HPDE6-E6E7 (cell line): ENCODE data around the gene KRT83.

Experiments
- DNase-seq: peaks from one replicate; pipeline ENCODE4 v3.0.0; 2011; ENCODE audit warnings: missing footprints; ENCODE audit errors: extremely low spot score

KRT83 gene

DNA sequence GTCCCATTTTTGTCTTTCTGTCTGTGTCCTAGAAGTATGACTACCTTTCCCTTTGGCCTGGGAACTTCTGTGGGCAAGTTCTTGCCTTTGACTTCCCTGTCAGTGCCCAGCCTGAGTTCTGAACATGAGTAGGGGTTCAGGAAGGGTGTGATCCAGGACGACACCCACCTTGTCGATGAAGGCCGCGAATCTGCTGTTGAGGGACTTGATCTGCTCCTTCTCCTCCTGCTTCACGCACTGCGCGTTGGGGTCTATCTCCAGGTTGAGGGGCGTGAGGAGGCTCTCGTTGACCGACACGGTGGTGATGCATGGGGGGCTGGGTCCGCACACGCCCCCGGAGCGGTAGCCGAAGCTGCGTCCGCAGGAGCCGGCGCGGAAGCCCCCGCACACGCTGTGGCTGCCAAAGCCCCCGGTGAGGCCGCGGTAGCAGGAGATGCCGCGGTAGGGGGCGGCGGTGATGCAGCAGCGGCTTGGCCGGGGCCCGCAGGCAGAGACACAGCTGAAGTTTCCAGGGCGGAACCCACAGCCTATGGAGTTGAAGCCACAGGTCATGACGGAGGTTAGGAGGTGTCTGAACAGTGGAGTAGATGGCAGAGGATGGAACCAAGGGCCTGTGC is at the start of gene KRT83:
TSS of gene KRT83 (minus strand) at position 615 of the 617 bp plus-strand sequence. CDS start at position 552, 63 bp downstream.
- no peak for DNase-seq

DNA sequence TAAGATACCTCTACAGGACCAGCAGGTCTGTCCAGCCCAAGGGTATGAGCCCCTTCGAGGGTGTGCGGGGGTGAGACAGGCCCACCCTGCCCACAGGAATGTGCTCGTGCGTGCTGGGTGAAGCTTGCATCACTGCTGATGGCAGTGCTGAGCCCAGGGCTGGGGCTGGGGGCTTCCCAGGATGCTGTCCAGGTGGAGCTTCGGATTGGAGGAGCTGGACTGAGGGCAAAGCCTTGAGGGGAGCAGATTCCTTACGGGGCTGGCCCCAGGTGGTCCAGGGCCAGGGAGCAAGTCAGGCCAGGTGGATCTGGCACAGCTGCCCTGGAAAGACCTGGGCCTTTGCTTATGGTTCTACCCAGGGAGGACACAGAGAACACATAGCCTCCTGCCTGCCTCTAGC is 48.6 kb upstream of the KRT83 start:
- DNase-seq, result no peak

DNA sequence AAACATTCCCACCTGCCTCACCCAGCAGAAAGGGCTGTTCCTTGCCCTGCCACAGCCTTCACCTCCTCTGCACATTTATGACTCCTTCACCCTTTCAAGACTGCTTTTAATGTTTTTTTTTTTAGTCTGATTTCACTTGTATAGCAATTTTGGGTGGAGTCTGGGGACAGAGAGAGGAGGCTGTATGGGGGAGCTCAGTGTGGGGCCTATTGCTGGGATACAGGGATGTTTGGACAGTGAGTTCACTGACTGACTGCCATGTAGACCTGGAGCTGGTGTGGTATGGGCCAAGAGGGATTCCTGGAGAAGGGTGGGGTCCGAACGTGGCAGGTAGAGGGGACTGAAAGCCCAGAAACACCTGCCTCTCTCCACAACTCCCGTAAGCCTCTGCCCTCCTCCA is 48.0 kb upstream of the KRT83 start:
- no peak for DNase-seq

DNA sequence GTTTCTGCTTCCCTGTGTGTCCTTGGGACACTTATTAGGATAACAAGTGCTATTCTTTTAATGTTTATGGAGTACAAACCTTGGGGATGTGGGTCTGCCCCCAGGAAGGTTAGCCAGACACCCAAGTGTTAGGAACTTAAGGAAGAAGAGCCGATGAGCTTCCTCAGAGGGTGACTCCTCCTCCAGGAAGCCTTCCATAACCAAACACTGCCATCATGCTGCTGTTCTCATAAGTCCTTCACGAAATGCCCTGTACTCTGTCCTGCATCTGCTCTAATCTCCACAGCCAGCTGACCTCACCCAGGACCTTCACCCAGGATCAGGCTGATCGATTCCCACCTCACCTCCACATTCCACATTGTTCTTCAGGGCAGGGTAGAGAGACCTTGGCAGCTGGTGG is 47.3 kb upstream of the KRT83 start:
- DNase-seq, result no peak

DNA sequence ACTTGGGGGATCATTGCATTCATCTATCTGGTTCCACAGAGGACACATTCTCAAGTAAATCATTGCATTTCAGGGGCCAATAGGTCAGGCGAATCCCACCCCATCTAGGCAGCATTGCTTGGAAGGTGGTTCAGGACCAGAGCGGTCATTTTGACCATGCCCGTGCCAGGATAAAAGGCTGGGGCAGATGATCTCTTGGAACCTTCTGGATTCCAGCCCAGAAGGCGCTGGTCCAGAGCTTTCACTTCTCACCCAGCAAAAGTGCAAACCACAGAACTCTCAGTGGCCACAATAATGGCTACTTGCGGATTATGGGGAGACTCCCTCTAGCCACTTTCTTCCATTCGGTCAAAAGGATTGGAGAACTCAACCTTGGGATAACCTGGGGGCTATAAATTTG is 46.7 kb upstream of the KRT83 start:
- DNase-seq, result no peak

DNA sequence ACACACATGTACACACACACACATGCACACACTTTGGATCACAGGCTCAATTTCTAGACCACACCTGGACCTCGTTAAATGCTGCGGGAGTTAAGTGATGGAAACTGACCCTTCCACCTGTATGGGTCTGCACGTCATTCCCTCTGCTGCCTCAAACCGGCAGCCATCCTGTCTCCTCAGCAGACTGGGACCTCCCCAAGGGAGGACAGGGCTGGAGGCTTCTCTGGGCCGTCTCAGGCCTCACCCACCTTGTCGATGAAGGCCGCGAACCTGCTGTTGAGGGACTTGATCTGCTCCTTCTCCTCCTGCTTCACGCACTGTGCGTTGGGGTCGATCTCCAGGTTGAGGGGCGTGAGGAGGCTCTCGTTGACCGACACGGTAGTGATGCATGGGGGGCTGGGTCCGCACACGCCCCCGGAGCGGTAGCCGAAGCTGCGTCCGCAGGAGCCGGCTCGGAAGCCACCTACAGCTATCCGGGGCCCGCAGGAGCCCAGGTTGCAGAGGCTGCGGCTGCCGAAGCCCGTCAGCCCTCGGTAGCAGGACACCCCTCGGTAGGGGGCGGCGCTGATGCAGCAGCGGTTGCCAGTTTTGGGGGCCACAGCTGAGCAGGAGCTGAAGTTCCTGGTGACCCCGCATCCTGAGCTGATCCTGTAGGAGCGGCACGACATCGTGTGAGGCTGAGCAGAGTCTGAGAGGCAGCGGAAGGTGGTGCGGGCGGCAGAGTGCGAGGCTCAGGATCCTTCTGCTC is 45.7 kb upstream of the KRT83 start, which contains the start of gene KRT85:
TSS of gene KRT85 (minus strand) at position 744 of the 748 bp plus-strand sequence. CDS start at position 668, 76 bp downstream.
- DNase-seq, result no peak

DNA sequence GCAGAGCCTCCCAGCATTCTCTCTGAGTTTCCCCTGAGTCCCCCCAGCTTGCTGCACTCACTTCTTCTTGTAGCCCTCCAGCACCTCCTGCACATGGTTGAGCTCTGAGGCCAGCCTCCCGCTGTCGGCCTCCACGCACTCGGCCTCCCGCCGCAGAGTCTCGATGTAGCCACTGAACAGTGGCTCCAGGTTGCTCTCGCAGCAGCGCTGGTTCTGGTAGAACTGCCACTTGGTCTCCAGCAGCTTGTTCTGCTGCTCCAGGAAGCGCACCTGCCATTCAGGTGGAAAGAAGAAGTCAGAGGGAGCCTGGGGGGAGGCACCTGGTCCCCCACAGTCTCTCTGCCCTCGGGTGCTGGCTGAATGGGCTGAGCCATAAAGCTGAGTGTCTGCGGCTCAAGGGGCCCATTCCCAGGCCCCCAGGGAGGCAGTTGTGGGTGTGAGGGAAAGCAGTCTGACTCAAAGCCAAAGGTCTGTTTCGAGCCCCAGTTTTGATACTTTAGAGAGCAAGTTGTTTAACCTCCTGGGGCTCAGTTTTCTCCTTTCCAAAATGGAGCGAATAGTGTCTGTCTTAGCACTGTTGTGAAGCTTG is 43.8 kb upstream of the KRT83 start:
- no peak for DNase-seq

DNA sequence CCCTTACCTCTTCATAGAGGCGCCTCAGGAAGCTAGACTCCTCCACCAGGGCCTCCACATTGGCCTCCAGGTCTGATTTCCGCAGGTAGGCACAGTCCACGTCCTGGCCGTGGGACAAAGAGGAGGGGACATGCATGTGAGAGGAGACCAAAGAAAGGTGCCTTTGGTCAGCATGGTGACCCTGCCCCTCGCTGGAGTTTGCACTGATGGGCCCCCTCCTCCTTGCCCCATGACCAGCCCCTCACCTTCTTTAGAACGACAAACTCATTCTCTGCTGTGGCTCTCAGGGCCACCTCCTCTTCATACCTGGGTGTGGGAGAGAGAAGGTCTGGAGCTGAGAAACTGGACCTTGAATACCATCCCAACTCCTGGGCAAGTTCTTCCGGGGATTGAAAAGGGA is 42.9 kb upstream of the KRT83 start:
- no peak for DNase-seq

DNA sequence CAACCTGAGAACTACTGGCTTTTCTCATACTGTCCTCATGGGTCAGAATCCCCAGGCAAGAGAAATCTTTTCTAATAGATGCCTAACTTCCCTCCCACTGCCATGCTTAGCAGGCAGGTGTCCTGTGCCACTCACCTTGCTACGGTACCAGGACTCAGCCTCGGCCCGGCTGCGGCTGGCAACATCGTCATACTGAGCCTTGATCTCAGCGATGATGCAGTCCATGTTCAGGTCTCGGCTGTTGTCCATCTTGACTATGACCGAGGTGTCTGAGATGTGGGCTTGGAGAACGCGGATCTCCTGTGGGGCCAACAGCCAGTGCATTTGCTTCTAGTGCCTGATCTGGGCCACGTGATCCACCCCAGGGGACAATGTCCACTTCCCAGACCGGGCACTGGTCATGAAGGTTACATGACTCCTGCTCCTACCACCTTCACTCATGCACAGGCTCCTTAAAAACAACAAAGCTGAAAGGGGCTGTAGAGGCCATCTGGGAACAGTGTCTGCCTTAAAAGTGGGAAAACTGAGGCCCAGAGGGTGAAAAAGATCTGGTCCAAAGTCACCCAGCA is 42.0 kb upstream of the KRT83 start:
- no peak for DNase-seq

DNA sequence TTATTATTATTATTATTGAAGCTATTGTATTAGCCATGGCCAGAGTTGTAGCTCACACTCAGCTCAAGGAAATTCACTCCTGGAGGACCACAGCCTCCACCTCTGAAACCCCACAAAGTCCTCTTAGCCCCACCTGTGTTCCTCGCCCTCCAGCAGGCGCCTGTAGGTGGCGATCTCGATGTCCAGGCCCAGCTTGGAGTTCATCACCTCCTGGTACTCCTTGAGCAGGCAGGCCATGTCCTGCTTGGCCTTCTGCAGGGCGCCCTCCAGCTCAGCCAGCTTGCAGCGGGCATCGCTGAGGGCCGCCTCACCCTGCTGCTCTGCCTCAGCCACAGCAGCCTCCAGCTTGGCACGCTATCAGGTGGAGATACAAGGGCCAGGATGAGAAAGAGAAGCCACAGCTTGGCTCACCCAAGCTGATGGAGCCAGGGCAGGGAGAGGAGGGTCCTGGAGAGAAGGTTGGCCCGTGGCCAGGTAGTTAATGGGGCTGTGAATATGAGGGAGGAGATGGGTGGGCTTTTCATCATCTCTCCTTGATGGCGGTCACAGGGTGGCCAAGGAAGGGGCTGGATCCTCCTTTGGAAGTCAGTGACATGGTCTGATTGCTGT is 41.0 kb upstream of the KRT83 start:
- DNase-seq, result no peak

DNA sequence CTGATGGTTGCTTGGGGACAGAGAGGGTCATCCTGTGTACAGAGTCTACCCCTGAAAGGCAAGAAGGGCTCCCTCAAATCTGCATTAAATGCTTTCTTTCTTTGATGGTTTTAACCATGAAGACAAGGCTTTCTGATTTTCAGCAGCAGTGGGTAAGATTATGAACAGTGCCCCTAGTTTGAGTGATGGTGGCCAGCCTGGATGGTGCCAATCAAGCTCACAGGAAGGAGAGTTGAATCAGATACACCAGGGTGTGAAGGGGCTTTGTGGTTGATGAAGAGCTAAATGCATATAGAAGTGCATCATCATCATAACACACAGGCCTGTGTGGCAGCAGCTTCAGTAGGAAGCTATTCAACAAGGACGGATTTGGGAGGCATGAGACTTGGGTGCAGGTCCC is 40.4 kb upstream of the KRT83 start:
- DNase-seq, result no peak

DNA sequence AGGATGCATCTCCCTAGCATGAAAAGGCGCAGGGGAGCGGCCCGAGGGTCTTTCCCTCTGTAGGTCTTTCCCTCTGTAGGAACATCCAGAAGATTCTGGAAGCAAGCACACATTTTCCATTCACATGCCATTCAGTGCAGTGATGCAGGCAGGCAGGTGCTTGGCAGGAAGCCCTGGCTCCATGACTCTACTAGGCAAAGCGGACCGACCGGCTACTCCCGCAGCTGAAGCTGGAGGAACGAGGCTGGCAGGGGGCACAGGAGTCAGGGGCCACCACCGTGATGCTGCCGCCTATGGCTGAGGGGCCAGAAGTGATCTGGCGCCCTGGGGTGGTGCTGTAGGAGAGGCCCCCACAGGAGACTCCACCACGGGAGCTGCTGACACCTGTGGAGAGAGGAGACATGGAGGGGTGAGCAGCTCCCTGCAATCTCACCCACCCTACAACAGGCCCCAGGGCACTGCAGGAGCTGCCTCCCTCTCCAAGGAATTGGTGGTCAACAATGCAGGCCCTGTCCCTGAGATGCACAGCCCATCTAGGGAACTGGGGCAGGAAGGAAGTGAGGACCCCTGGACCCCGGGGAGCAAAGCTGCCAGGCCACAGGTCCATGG is 39.6 kb upstream of the KRT83 start:
- DNase-seq, result no peak

DNA sequence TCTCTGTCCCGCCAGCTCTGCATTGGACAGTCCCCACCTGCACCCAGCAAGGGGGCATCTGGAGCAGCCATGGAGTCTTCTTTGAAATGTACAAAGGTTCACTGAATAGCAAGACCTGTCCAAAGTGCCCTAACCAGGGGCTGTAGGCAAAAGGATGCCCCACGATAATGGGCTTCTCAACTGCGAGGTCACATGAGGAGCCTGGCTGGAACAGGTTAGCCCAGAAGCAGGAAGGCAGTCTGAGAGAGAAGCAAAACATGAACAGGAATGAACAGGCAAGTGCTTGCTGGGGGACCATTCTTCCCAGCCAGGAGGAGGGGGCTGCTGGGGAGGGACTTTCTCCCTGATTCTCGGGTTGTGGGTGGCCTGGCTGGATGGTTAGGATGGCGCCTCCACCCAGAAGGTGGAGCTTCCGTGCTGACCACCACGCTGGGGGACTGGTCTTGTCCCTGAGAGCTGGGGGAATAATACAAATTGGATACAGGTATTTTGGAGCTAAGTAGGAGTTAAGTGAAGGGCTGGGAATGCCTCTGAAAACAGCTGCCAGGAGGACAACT is 39.0 kb upstream of the KRT83 start:
- no peak for DNase-seq

DNA sequence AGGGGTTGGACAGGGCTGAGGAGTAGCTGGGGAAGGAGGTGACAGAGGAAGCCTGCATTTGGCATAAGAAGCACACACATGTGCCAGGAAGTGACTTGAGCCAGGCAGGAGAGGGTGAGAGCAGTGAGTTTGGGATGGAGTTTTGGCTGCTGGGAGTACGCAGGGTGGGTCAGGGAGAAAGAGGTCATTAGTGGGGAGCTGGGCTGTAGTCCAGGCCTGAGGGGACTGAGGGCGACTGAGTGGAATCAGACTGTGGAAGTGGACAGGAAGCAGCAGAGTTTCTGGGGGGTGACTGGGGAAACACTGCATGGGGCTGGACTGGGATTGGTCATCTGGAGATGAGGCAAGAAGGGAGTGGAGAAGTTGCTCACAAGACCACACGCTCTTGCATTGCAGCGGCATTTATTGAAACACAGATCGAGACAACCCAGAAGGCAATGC is 38.4 kb upstream of the KRT83 start:
- no peak for DNase-seq

DNA sequence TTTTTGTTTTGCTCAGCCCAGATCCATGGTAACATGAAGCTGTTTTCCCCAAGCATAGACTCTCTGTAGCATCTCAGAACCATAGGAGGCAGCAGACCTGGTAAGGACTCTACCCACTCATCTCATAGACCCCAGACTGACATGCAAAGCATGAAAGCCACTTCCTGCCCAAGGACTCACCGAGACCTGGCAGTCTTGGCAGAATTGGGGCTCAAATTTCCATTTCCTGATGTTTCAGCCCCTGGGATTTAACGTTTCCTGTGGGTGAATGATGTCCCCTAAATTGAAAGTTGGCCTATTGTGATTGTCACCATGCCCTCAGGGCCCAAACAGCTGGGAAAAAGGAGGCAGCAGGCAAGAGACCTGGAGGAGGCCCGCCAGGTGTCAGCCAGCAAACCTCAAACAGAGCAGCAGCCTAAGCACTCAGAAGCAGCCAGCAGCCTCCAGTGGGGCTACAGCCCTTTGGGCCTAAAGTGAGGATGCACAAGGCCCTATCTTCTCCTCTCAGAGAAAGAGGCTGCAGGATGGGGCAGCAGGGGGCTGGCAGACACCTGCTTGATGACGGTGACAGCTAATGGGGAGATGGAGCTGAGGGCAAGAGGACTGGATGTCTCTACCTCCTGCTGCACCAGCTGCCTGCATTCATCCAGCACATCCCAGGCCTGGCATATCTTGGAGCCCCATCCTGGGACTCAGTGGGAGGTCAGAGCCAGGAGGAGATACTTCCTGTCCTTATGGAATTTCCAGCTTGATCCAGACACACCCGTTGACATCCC is 37.6 kb upstream of the KRT83 start:
- no peak for DNase-seq

DNA sequence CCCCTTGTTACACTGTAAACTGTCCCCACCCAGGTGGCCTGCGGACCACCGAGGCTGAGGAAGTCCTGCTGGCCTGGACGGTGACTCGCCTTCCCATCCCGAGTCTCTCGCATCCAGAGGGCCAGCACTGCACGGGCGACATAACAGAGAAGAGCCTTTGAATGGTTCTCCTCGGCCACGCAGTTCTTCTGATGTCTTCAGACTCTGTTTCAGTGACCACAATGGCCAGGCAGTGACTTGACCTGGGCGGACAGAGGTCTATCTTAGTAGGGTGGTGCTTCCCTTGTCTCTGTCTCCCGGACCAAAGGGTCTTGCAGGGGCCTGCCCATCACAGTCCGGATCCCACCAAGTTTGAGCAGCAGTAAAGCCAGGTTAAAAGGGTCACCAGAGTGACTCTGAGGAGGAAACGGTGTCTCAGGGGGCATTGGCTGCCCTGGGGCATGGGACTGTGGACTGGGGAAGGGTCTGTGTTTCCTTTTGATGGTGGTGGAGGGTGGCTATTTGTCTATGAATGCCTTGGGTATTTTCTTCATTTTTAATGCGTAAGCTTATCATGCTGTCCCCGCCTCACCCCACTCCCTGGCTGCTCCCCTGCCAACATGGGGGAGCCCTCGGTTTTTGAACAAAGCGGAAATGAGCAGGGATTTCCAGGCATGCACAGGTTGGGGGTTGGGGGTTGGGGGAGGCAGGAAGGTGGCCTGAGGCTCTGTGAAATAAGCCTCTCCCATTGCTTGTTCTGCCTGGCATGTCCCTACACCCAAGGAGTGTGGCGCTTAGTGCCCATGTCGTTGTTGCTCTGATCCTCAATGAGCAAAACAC is 35.8 kb upstream of the KRT83 start:
- no peak for DNase-seq

DNA sequence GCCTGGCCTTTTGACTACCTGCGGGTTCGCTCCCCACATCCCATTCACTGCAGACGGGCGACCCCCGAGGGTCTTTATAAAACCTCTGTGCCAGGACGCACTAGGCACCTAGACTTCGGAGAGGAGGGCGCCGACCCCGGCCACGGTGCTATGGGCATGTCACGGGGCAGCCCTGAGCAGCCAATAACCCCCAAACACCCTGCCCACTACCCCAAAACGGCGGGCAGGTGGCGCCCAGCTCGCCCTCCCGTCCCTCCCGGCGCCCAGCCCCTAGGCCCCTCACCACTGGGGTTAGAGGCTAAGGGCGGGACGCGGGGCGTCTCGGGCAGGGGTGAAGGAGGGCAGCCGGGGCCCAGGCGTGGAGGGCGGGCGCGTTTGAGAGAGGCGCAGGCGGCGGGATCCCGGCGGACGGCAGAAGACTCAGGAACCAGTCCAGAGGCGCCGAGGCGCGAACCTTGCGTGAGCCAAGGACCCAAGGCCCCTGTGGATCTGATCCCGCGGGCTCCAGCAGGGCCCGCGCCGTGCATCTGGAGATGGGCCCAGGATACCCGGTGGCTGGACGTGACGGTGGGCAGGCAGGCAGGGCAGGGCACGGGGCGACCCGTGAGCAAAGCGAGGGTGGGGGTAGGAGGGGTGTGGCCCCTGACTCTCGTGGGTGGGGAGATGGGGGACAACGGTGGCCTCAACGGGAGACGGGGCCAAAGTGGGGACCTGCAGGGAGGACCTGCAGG is 35.0 kb upstream of the KRT83 start:
- no peak for DNase-seq

DNA sequence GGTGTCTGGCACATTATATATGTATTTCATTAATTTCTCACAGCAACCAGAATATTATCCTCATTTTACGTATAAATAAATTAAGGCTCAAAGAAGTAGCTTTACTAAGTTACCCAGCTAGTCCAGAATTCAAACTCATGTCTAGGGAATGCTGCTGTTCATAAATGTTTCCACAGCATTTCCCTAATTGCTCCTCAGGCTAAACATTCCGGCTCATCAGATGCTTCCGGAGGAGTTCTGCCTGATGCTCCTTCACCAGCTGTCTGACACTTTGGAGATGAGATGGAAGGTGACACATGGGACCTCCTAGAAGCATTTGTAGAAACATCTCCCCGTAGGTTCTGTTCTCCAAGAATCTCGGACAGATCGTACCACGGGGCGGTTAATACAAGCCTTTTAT is 34.0 kb upstream of the KRT83 start:
- DNase-seq, result no peak

DNA sequence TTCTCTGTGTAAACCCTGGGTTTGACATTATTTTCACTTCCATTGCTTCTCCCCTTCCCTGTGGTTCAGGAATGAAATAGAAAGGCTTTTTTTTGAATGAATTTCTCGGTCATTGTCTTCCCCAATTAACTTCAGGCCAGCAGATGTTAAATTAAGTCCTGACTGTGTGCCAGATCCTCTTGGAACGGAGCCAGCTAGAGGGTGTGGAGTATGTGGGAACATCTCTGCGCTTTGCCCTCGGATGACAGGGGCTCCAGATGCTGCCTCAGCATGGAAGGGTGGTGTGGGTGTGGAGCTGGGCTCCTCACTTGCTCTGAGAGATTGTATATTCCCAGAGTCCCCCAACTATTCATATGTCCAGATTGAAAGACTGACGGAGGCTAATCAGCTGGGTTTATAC is 33.0 kb upstream of the KRT83 start:
- no peak for DNase-seq
